ENCODE results near the gene WNT5B. TPM values are rescaled to one million over a fixed set of nuclear protein-coding genes. Genes with fewer than 3 reads are reported as not detected.

WNT5B gene
- polyA plus RNA-seq, 1 donor: 34.0 TPM

GRCh38 chr12:1655225-1655788 is 26.3 kb downstream of the WNT5B start:
- DNase-seq: no peak

DNA sequence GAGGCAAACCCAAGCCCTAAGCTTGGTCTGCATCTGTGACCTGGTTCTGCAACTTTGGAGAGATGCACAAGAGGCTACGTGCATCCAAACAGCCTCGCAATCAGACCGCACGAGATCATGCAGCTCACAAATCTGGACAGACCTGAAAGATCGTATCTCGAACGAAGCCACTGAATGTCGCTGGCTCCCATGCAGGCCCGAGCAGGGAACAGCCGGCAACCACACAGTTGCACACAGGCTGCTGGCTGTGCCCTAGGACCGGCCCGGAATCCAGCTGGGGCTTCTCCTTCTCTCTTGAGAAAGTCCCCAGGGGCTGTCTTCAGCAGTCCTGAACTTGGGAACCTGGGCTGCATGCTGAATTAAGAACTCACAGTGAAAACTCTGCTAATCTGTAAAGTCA is 27.9 kb downstream of the WNT5B start:
- no peak for DNase-seq

DNA sequence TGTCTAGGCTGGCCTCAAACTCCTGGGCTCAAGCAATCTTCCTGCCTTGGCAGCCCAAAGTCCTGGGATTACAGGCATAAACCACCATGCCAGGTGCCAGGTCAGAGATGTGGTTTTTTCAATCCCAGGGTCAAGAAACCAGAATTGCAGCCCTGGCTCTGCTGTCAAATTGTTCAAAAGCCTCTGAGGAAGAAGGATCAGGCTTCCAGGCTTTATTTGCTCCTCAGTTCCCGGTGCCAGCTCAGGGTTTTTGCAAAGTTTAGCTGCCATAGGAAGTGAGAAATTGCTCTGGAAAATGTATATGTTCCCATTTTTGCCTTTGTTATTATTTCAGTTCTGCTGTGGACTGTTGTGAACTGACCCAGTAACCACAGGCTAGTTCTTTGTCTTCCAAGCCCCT is 28.7 kb downstream of the WNT5B start:
- no peak for DNase-seq

DNA sequence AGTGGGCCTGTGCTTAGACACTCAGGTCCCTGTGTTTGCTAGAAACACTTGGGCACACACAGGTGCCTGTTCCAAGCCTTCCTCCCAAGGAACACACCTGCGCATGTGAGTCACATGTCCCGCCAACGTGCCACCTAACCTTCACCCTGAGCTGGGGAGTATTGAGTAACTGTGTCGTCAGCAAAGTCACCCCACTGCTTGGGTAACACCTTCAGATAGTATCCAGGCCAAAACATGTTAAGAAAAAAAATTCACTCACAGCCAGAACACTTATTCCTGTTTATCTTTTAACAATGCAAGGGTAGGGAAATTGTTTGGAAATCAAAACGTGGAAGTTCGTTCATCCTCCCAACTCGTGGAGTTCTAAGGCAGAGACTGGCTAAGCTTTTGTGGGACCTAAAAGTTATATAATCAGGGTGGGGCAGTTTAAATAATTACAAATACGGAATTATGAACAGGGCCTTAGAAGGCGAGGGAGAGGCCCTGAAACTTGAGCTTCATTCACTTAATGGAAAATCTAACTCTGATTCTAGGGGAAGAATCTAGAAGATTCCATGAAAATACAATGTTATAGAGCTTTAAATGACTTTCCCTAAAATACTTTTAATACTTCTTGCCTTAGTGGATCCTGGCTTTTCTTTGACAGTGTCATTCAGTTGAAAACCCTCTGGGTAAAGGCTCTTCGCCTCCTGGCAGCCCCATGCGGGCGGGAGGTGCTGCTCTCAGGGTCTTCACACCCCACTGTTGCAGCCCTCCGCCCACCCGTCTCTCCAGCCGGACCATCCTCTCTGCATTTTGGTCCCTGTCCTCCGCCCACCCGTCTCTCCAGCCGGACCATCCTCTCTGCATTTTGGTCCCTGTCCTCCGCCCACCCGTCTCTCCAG is 31.5 kb downstream of the WNT5B start:
- DNase-seq: no peak

GRCh38 chr12:1661553-1662335 is 32.7 kb downstream of the WNT5B start:
- DNase-seq: peak; percentile 86

- DNase-seq: no peak
Measured at GRCh38 chr12:1662761-1663439, 33.9 kb downstream of the WNT5B start.

- no peak for DNase-seq
Measured at GRCh38 chr12:1663440-1664132, 34.6 kb downstream of the WNT5B start.

DNA sequence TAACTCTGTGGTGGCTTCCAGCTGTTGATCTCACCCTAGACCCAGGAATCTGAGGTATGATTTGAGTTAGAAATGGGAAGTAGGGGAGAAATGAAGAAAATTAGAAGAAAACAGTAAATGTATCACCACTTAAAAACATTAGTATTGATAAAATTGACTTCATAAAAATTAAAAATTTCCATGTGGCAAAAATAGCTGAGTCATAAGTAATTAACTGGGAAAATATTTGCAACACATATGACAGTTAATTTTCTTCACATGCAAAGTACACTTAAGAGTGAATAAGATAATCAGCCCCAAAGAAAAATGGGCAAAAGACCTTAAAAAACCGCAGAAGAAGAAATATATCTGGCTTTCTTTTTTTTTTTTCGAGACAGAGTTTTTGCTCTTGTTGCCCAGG is 36.3 kb downstream of the WNT5B start:
- DNase-seq: no peak

- no peak for DNase-seq
Measured at GRCh38 chr12:1666215-1666614, 37.2 kb downstream of the WNT5B start.

- DNase-seq: no peak
Measured at GRCh38 chr12:1666685-1667162, 37.7 kb downstream of the WNT5B start.

DNA sequence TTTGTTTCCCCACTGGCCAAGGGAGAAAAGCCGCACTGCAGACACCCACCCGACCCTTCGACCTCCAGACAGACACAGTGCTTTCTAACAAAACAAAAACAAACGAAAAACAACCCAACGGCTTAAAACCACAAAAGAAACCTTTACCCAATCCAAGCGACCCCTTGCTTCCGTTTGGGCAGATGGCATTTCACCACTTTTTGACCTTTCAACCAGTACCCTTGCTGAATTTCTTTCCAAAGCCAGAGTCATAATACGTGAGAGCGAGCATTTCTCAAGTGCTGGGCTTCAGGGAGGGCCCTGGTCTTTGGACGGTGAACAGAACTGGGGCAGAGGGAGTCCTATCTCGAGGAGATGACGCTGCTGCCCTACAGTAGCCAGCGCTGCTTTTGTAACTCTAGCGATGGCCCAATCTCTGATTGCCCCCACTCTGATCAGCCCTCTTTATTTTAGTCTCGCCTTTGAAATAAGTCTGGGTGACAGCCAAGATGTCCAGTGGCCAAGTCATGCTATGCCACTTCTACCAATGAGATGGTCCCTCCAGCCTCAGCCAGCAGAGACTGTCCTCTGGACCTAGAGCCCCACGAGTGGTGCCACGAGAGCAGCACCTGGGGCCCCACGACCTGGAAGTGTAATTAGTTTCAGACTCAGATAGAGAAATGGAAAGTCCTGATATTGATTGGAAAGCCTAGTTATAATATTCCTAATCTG is 40.0 kb downstream of the WNT5B start:
- DNase-seq: no peak

GRCh38 chr12:1670358-1671268 is 41.6 kb downstream of the WNT5B start:
- no peak for DNase-seq

DNA sequence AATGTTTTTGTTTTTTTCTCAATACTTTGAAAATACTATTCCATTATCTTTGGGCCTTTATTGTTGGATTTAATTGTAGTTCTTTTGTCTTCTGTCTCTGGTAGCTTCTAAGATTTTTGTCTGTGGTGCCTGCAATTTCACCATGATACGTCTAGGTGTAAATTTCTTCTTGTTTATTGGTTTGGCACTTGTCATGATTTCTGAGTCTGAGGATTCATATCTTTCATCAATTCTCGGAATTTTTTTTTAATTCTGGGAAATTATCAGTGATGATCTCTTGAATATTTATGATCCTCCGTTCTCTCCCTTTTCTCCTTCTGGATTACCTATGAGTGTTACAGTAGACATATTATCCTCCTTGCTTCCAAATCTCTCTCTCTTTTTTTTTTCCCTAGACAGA is 47.0 kb downstream of the WNT5B start:
- DNase-seq: no peak

GRCh38 chr12:1680804-1681492 is 51.9 kb downstream of the WNT5B start:
- no peak for DNase-seq

DNA sequence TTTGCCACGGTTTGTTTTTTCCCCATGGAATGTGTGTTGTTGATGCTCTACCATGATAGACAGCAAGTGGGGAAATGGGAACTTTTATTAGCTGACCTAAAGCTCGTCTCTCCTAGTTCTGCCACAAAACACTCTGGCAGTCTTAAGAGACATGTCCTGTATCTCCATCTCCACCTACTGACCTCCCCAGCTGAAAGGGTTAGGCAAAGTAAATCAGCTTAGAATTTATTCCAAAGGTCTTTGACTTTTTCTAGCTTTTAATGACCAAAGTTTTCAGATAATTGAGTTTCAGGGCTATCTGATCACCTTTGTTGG is 52.4 kb downstream of the WNT5B start:
- no peak for DNase-seq

DNA sequence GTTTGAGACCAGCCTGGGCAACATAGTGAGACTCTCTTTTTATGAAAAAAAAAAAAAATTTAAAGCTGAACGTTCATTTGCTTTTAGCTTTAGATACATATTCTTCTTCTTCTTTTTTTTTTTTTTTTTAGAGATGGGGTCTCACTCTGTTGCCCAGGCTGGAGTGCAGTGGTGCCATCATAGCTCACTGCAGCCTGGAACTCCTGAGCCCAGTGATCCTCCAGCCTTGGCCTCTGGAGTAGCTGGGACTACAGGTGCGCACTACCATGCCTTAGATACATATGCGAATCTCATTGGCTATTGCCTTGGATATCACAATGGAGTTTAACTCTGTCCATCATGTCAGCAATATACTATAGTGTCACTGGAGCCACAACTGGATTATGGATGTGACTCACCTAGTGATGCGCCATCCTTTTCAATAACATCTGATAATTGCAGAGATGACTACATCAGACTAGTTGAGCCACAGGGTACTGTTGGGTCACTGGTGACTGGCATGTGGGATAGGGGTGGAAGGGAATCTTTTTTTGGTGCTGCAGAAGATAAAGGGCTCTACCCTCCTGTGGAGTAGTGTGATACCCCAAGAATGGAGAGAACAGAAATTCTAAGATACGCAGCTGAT is 59.2 kb downstream of the WNT5B start:
- DNase-seq: no peak

DNA sequence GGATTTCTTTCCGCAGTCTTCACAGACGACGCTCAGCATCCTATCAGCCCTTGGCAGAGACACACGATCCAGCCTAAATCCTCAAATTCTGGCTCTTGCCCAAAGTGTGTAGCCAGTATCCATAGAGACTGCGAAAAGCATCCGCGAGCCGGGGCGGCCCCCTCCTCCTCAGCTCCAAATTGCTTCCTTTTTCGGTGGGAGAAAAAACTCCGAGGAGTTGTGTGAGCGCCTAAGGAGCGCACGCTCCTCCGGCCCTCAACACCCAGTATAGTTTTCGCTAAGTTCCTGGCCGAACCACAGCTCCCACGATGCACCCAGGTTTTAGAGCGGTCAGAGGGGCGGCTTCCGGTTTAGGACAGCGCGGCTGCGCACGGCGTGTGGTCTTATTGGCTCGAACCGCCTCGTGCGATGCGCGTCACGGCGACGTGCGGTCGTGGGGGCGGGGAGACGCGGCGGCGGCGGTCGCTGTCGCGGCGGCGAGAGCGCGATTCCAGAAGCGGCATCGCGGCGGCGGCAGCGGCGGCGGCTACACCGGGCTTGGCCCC is 61.6 kb downstream of the WNT5B start, which contains the start of gene ADIPOR2:
Gene ADIPOR2, plus strand, starts transcription at position 493 of the 545 bp plus-strand sequence. CDS start 63,274 bp downstream, outside the sequence.
- peak; percentile 97 for DNase-seq

DNA sequence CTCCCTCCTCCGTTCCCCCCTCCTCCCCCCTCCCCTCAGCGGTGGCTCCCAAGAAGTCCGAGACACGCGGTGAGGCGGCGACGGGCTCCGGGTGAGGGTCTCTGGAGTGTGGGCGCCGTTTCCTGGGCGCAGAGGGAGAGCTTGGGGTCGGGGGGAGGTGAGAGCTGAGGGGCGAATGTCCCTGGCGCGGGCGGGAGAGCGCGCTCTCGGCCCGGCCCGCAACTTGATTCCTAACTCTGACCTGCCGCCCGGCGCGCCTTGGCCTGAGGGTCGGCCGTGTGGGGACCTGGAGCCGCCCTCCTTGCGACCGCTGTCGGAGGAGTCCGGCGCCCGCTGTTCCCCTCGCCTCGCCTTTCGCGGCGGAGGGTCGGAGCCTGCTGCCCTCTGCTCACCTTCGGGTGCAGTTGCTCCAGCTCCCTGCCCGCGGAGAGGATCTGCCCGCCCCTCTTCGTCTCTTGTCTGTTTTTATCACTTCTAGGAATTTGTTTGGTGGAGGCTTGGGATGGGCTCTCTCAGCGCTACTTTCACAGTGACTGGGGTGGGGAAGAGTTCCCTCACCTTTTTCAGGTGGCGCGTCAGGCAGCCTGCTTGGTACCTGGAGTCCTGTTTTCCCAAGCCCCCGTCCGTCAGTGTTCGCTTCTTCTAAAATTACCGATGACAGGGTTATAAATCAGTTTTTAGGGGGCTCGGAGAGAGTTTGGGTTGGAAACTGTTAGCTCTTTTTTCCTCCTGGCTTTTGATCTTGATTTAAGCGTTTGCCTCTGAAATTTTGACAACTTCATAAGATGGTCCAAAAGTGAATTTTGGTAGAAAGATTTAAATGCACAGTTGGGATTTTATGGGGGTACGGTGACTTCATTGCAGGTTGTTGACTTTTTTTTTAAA is 62.3 kb downstream of the WNT5B start:
- peak; percentile 56 for DNase-seq
